ENCODE measurements around the gene HK1. TPM values are rescaled to one million over a fixed set of nuclear protein-coding genes. Genes with fewer than 3 reads are reported as not detected.

Gene HK1
- total and polyA plus RNA-seq, 12 donors = 18.4 to 79.3 (median 45.1) TPM

DNA sequence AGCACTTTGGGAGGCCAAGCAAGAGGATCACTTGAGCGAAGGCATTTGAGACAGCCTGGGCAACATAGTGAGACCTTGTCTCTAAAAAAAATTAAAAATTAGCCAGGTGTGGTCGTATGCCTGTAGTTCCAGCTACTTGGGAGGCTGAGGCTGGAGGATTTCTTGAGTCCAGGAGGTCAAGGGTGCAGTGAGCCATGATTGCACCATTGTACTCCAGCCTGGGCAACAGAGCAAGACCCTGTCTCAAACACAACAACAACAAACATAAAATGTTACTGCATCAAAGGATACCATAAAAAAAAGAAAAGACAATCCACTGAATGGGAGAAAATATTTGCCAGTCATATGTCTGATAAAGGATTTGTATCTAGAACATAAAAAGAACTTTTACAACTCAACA lies 77.9 kb downstream of the HK1 start:
- no peak overlapping the region for H3K4me3 ChIP-seq
- no peak for DNase-seq
- TF ChIP-seq POLR2A (IDR thresholded peaks at IDR 0.05) = no peak
- TF ChIP-seq, protein P1, sequence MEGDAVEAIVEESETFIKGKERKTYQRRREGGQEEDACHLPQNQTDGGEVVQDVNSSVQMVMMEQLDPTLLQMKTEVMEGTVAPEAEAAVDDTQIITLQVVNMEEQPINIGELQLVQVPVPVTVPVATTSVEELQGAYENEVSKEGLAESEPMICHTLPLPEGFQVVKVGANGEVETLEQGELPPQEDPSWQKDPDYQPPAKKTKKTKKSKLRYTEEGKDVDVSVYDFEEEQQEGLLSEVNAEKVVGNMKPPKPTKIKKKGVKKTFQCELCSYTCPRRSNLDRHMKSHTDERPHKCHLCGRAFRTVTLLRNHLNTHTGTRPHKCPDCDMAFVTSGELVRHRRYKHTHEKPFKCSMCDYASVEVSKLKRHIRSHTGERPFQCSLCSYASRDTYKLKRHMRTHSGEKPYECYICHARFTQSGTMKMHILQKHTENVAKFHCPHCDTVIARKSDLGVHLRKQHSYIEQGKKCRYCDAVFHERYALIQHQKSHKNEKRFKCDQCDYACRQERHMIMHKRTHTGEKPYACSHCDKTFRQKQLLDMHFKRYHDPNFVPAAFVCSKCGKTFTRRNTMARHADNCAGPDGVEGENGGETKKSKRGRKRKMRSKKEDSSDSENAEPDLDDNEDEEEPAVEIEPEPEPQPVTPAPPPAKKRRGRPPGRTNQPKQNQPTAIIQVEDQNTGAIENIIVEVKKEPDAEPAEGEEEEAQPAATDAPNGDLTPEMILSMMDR (IDR thresholded peaks at IDR 0.05) = no peak
- H3K36me3 ChIP-seq (replicated peaks in 1 of 2) = peaks cover 0 to 3% of the 10 kb centered on the region in 2 donors
- H3K4me1 ChIP-seq (replicated peaks in 1 of 2) = peaks cover 0 to 3% of the 10 kb centered on the region in 2 donors
- intact Hi-C loops (cut with DNase I) = no loop called here
- 96 to 100% (median 97%) methylated on average over 2 of the region's 2 CpGs for WGBS, 4 donors
- H3K27ac ChIP-seq = no peak overlapping the region
- H3K27me3 ChIP-seq = no peaks in the 10 kb centered on the region
- no peaks in the 10 kb centered on the region for H3K9me3 ChIP-seq (replicated peaks in 1 of 3)

DNA sequence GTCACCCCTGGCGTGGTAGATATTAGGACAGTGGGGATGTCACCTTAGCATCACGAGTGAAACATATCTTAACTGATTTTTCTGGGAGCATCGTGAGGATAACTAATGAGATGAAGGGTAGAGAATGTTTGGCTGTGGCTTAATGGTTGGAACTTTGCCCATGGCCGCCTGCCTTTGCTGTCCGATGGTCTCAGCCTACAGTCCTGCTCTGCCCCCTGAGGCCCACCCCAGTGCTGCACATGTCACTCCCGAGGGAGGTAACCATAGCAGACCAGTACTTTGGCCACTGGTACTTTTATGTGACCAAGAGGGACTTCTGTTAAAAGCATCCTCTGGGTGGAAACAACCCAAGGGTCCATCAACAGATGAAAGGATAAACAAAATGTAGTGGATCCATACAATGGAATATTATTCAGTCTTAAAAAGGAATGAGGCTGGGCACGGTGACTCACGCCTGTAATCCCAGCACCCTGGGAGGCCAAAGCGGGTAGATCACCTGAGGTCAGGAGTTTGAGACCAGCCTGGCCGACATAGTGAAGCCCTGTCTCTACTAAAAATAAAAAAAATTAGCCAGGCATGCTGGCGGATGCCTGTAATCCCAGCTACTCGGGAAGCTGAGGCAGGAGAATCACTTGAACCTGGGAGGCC lies 80.0 kb downstream of the HK1 start:
- Histone ChIP-seq H3K4me3 (no peak overlapping the region), H3K27me3 (no peaks in the 10 kb centered on the region), H3K27ac (no peak overlapping the region), H3K9me3 (replicated peaks in 1 of 3) (no peaks in the 10 kb centered on the region), H3K4me1 (replicated peaks in 1 of 2) (peaks cover 3 to 13% of the 10 kb centered on the region in 2 donors), H3K36me3 (replicated peaks in 1 of 2) (peaks cover 0 to 9% of the 10 kb centered on the region in 2 donors)
- DNase-seq = no peak
- intact Hi-C loops (cut with DNase I) = no loop called here
- TF ChIP-seq, protein P1 (IDR thresholded peaks at IDR 0.05) = no peak
- no peak for TF ChIP-seq POLR2A (IDR thresholded peaks at IDR 0.05)
- 86 to 93% (median 92%) methylated on average over 12 of the region's 12 CpGs for WGBS, 4 donors

DNA sequence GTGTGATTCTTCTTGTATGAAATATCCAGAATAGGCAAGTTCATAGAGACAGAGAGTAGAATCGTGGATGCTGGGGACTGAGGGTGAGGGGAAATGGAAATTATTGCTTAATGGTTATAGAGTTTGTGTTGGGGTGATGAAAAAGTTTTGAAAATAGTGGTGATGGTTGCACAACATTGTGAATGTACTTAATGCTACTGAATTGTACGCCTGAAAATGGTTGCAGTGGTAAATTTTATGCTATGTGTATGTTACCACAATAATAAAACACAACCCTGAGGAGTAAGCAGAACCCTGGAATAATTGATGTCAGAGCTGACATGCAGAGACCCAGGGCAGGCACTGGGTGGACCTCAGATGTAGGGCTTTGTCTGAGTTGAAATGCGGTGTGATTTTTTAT lies 80.9 kb downstream of the HK1 start:
- H3K4me3 ChIP-seq = no peak overlapping the region
- H3K36me3 ChIP-seq (replicated peaks in 1 of 2) = peaks cover 0 to 9% of the 10 kb centered on the region in 2 donors
- H3K4me1 ChIP-seq (replicated peaks in 1 of 2) = peaks cover 3 to 13% of the 10 kb centered on the region in 2 donors
- WGBS, 4 donors = 80 to 88% (median 82%) methylated on average over 3 of the region's 3 CpGs
- no peaks in the 10 kb centered on the region for H3K27me3 ChIP-seq
- no peak overlapping the region for H3K27ac ChIP-seq
- TF ChIP-seq, protein P1 (IDR thresholded peaks at IDR 0.05) = no peak
- no peak for TF ChIP-seq POLR2A (IDR thresholded peaks at IDR 0.05)
- no peak for DNase-seq
- H3K9me3 ChIP-seq (replicated peaks in 1 of 3) = no peaks in the 10 kb centered on the region
- intact Hi-C loops (cut with DNase I) = no loop called here

DNA sequence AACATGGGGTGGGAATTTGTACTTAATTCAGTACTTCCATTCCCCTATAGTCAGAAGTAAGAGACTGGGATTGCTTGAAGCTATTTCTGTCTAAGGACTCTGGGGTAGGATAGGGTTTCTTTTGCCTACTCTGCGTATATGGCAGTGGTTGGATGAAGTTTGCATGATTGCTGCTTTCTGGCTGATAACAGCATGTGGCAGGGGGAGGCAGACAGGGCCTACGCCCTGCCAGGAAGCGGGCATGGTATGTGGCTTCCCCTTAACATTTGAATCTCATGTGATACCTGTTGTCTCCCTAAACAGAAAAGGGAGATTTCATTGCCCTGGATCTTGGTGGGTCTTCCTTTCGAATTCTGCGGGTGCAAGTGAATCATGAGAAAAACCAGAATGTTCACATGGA lies 81.3 kb downstream of the HK1 start:
- peaks cover 0 to 9% of the 10 kb centered on the region in 2 donors for H3K36me3 ChIP-seq (replicated peaks in 1 of 2)
- H3K27ac ChIP-seq = no peak overlapping the region
- no peak for DNase-seq
- H3K4me3 ChIP-seq = no peak overlapping the region
- no peaks in the 10 kb centered on the region for H3K9me3 ChIP-seq (replicated peaks in 1 of 3)
- TF ChIP-seq, protein P1 (IDR thresholded peaks at IDR 0.05) = no peak
- no peak for TF ChIP-seq POLR2A (IDR thresholded peaks at IDR 0.05)
- intact Hi-C loops (cut with DNase I) = no loop called here
- WGBS, 4 donors = 85 to 95% (median 88%) methylated on average over 5 of the region's 5 CpGs
- H3K4me1 ChIP-seq (replicated peaks in 1 of 2) = peaks cover 3 to 13% of the 10 kb centered on the region in 2 donors
- no peaks in the 10 kb centered on the region for H3K27me3 ChIP-seq

Measured in adrenal gland (tissue), 12 donors.